GM19351 (cell line): ENCODE results near the gene SRGAP1.
"Not testable (repeated sequence)": the region's sequence is repeated elsewhere in the genome, so short reads cannot be mapped to it uniquely, and the experiment has no call there.

Source experiments
- ATAC-seq: cut with Tn5 transposase; IDR thresholded peaks from one replicate; pipeline ENCODE4 v1.9.1; 2021; ENCODE audit warnings: mild to moderate bottlenecking, moderate library complexity; ENCODE audit not compliant: unreplicated experiment

Gene SRGAP1

GRCh38 chr12:63865448-63865847, 20.9 kb downstream of the SRGAP1 start:
- ATAC-seq = no peak

- ATAC-seq = no peak
Observed at GRCh38 chr12:63867053-63867452, 22.6 kb downstream of the SRGAP1 start.

GRCh38 chr12:63869656-63870055, 25.2 kb downstream of the SRGAP1 start:
- ATAC-seq = no peak

- ATAC-seq = no peak
Observed at GRCh38 chr12:63870838-63871237, 26.3 kb downstream of the SRGAP1 start.

- no peak for ATAC-seq
Observed at GRCh38 chr12:63874897-63875480, 30.5 kb downstream of the SRGAP1 start.

- ATAC-seq = no peak
Observed at GRCh38 chr12:63875703-63876102, 31.2 kb downstream of the SRGAP1 start.

GRCh38 chr12:63876980-63877379, 32.5 kb downstream of the SRGAP1 start:
- no peak for ATAC-seq

- no peak for ATAC-seq
Observed at GRCh38 chr12:63877693-63878092, 33.2 kb downstream of the SRGAP1 start.

- not testable (repeated sequence) for ATAC-seq
Observed at GRCh38 chr12:63880235-63880634, 35.7 kb downstream of the SRGAP1 start.

- no peak for ATAC-seq
Observed at GRCh38 chr12:63880742-63881263, 36.3 kb downstream of the SRGAP1 start.

- no peak for ATAC-seq
Observed at GRCh38 chr12:63882844-63883243, 38.3 kb downstream of the SRGAP1 start.

- ATAC-seq = no peak
Observed at GRCh38 chr12:63885401-63885800, 40.9 kb downstream of the SRGAP1 start.

GRCh38 chr12:63888908-63889635, 44.6 kb downstream of the SRGAP1 start:
- no peak for ATAC-seq

- no peak for ATAC-seq
Observed at GRCh38 chr12:63889721-63890509, 45.4 kb downstream of the SRGAP1 start.

- no peak for ATAC-seq
Observed at GRCh38 chr12:63893170-63893569, 48.7 kb downstream of the SRGAP1 start.

- ATAC-seq = no peak
Observed at GRCh38 chr12:63894132-63894531, 49.6 kb downstream of the SRGAP1 start.

- no peak for ATAC-seq
Observed at GRCh38 chr12:63895841-63896240, 51.3 kb downstream of the SRGAP1 start.

GRCh38 chr12:63897931-63898330, 53.4 kb downstream of the SRGAP1 start:
- no peak for ATAC-seq

- ATAC-seq = no peak
Observed at GRCh38 chr12:63898764-63899337, 54.4 kb downstream of the SRGAP1 start.

GRCh38 chr12:63899396-63899795, 54.9 kb downstream of the SRGAP1 start:
- no peak for ATAC-seq
